ENCODE results near the gene FTCDNL1. TPM values are rescaled to one million over a fixed set of nuclear protein-coding genes. Genes with fewer than 3 reads are reported as not detected.

FTCDNL1 gene
- total RNA-seq, result 1 to 10 TPM; 1.3 to 2.4 TPM

DNA sequence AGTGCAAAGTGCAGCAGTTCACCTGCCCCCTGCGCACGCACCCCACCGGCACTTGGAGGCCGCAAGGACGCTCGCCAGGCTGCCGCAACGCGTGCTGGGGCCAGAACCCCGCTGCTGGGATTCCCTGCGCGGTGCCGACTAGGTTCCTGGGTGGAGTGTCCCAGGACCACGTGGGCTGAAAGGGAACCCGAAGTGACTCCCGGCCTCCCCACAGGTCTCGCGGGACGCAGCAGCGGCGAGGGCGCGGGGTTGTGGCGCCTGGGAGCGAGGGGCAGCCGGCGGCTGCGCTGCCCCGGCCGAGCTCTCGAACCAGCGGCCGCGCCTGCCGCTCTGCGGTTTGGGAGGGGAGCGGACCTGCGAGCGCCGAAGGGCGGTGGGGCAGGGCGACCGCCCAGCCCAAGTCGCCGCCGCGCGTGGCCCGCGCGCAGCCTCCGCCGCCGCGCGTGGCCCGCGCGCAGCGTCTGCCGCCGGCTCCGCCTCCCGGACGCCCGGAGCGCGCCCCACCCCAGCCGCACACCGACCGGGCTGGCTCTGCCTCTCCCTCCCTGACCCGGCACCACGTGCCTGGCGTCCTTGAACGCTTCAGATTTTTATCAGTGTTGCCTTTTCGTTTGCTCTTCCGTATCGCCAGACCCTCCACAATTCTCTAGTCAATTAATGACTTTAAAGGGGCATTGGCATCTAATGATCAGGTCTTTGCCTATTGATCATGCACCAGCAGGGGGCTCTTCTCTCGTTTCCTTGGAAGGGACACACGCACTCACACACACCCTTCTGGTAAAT is at the start of gene FTCDNL1:
TSS of gene FTCDNL1 (minus strand) at position 475 of the 783 bp plus-strand sequence. CDS start 2,230 bp downstream, outside the sequence.
- Mint-ChIP-seq H3K27ac (peak within 1 kb of the TSS; percentile 93), H3K27me3 (no peaks in the 10 kb centered on the region), H3K36me3 (ENCODE audit: low read depth) (no peaks in the 10 kb centered on the region), H3K4me1 (no peaks in the 10 kb centered on the region), H3K4me3 (peak within 1 kb of the TSS; percentile 89), H3K9me3 (no peaks in the 10 kb centered on the region)
- peak; percentile 98 for ATAC-seq (replicated peaks)

DNA sequence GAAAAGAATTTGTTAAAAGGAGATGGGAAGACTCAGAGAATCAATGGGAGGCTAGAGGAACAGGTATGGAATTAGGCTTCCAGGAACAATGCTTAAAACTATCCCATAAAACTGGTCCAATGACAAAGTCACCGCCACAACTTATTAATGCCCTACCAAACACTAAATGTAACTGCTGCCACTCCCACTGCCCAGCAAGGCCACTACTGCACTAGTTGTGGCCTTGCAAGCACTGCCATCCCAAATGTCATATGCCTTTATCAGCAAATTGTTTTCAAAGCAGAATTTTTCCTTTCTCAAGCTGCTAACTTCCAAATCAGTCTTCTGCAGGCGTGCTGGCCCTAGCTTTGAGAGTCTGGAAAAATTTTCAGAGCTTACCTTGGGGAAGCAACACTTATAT is 45.6 kb upstream of the FTCDNL1 start:
- Mint-ChIP-seq H3K27ac (no peak overlapping the region), H3K9me3 (no peaks in the 10 kb centered on the region), H3K4me1 (no peaks in the 10 kb centered on the region), H3K36me3 (ENCODE audit: low read depth) (no peaks in the 10 kb centered on the region), H3K27me3 (peaks cover 3% of the 10 kb centered on the region), H3K4me3 (no peak overlapping the region)
- ATAC-seq (replicated peaks), result no peak

DNA sequence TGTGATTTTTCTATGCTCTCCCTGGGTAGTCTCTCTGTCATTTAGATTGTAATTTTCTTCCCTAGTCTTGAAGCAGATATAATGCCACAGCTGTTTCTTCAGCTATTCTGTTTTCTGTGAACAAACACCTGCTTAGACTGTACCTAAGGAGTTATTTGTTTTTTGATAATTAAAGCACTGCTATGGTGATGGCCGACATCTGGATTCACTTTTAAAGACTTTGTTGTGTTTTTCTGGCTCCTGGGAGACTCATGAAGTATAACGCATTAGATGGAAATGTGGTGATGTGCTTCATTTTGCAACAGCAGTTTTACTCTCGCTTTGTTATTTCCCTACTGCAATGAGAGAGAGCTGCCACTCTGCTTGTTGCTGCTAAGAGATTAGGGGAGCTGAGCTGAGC is 44.4 kb upstream of the FTCDNL1 start:
- H3K4me3 Mint-ChIP-seq, result no peak overlapping the region
- no peaks in the 10 kb centered on the region for H3K36me3 Mint-ChIP-seq (ENCODE audit: low read depth)
- H3K4me1 Mint-ChIP-seq, result no peaks in the 10 kb centered on the region
- no peak for ATAC-seq (replicated peaks)
- H3K27ac Mint-ChIP-seq, result no peak overlapping the region
- no peaks in the 10 kb centered on the region for H3K9me3 Mint-ChIP-seq
- peaks cover 3% of the 10 kb centered on the region for H3K27me3 Mint-ChIP-seq

DNA sequence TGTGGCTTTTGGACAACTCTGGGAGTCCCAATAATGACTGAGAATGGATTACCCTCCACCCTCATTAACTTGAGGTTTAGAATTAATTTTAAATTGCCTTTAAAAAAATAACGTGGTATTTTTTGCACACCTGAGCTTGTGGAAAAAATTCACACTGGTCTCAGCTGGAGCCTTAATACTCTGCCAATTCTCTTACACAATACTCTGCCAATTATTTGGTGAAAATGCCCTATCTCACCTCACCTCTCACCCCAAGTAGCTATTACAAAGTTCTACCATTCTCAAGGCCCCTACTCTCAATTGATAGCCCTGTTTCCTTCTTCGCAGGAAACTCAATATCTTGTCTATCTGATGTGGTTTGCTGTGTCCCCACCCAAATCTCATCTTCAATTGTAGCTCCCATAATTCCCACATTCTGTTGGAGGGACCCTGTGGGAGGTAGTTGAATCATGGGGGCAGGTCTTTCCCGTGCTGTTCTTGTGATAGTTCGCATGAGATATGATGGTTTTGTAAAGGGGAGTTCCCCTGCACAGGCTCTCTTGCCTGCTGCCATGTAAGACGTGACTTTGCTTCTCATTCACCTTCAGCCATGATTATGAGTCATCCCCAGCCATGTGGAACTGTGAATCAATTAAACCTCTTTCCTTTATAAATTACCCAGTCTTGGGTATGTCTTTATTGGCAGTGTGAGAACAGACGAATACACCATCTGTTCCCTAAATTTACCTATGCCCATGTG is 32.7 kb upstream of the FTCDNL1 start:
- ATAC-seq (replicated peaks), result peak; percentile 74
- Mint-ChIP-seq H3K36me3 (ENCODE audit: low read depth) (no peaks in the 10 kb centered on the region), H3K4me1 (peaks cover 8% of the 10 kb centered on the region), H3K27ac (peak overlapping the region; percentile 1), H3K27me3 (peaks cover 22% of the 10 kb centered on the region), H3K9me3 (peaks cover 8% of the 10 kb centered on the region), H3K4me3 (peak overlapping the region; percentile 15)

DNA sequence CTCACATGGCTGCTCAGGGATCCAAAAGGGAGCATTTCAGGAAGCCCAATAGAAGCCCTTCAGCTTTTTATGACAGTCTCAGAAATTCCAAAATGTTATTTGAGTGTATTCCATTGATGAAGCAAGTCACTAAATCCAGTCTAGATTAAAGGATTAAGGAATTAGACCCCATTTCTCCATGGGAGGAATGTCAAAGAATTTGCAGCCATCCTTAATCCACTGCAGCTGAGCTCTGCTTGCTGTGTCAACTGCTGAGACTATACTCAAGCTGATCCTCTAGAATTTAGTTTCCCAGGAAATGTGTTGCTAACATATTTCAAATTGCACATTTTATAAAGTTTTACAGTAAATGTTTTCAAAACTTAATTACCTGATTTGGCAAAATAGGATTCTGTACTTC is 31.7 kb upstream of the FTCDNL1 start:
- Mint-ChIP-seq H3K4me3 (no peak overlapping the region), H3K27me3 (peaks cover 22% of the 10 kb centered on the region), H3K27ac (no peak overlapping the region), H3K4me1 (peaks cover 8% of the 10 kb centered on the region), H3K9me3 (peaks cover 8% of the 10 kb centered on the region), H3K36me3 (ENCODE audit: low read depth) (no peaks in the 10 kb centered on the region)
- ATAC-seq (replicated peaks), result no peak

DNA sequence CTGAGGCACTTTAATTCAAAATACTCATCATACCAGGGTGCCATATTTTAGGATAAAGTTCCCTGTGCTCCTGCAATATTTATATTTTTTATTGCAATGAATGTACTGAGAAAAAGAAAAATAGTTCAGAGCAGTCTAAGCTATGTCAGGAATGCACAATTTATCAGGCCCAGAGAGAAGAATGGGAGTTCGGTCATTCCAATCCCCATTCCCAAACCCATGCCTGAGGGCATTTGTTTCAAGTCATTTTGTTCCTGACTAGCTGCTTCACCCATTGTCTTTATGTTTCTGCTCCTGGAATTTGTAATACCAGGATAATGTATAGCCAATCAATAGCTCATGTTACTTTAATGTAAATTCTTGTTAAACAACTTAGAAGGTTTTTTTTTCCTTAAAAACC is 24.4 kb upstream of the FTCDNL1 start:
- Mint-ChIP-seq H3K4me3 (no peak overlapping the region), H3K9me3 (peaks cover 15% of the 10 kb centered on the region), H3K36me3 (ENCODE audit: low read depth) (no peaks in the 10 kb centered on the region)

DNA sequence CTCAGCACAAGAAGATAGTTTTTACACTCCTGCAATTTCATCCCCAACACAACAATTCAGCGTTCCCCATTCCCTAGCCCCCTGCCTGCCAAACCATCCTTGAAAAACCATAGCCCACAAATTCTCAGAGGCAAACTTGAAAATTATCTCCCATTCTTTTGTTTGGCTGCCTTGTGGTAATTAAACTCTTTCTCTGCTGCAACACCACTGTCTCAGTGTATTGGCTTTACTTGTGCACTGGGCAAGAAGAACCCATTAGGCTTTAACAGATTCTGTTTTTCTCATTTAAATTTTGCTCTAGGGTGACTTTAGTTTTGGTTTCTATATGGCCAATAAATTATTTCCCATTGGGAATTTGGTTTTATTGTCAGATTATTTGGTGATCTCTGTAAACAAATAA is 23.2 kb upstream of the FTCDNL1 start:
- H3K27me3 Mint-ChIP-seq, result peaks cover 20% of the 10 kb centered on the region
- H3K27ac Mint-ChIP-seq, result no peak overlapping the region
- no peaks in the 10 kb centered on the region for H3K36me3 Mint-ChIP-seq (ENCODE audit: low read depth)
- no peaks in the 10 kb centered on the region for H3K4me1 Mint-ChIP-seq
- no peak for ATAC-seq (replicated peaks)
- peaks cover 15% of the 10 kb centered on the region for H3K9me3 Mint-ChIP-seq
- no peak overlapping the region for H3K4me3 Mint-ChIP-seq

More for the DNA sequence above, 24.4 kb upstream of the FTCDNL1 start:
- no peaks in the 10 kb centered on the region for H3K4me1 Mint-ChIP-seq
- no peak for ATAC-seq (replicated peaks)
- H3K27me3 Mint-ChIP-seq, result peaks cover 22% of the 10 kb centered on the region
- H3K27ac Mint-ChIP-seq, result no peak overlapping the region

DNA sequence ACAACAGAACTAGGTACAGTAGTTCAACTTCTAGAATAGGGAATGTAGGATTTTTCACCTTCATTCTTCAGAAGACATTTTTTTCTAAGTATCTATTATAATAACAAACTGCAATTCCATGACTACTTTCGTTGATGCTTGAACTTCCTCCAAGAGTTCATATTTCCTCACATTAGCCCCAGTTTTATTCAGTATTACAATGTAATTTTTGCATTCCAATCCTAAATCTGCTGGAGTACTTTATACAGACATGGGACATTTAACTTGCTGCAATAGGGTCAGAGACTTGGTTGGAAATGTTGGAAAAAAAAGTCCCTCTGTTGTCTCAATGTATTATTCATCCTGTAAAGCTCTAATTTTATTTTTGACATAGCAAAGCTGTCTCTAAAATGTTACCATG is 19.6 kb upstream of the FTCDNL1 start:
- Mint-ChIP-seq H3K4me3 (no peak overlapping the region), H3K4me1 (no peaks in the 10 kb centered on the region), H3K9me3 (peaks cover 15% of the 10 kb centered on the region), H3K36me3 (ENCODE audit: low read depth) (no peaks in the 10 kb centered on the region), H3K27me3 (peaks cover 37% of the 10 kb centered on the region), H3K27ac (no peak overlapping the region)
- ATAC-seq (replicated peaks), result no peak

DNA sequence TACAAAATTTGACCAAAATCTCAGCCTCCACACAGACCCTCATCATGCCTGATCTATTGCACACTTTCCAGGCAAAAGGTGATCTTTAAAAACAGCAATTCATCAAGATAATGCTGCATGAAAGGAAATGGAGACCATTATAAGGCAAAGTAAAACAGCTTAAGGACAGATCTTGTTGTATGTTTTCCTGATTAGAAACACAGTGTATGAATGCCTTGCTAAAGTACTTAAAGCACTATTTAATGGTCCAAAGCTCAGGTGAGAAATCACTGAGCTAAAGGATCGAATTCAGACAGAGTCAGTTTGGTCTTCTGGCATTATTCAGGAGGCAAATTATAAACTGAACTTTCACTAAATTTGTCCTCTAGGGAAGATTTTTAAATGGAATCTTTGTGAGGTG is 18.7 kb upstream of the FTCDNL1 start:
- no peak for ATAC-seq (replicated peaks)
- Mint-ChIP-seq H3K36me3 (ENCODE audit: low read depth) (no peaks in the 10 kb centered on the region), H3K9me3 (peaks cover 9% of the 10 kb centered on the region), H3K4me3 (no peak overlapping the region), H3K27ac (no peak overlapping the region), H3K27me3 (peaks cover 31% of the 10 kb centered on the region), H3K4me1 (no peaks in the 10 kb centered on the region)

DNA sequence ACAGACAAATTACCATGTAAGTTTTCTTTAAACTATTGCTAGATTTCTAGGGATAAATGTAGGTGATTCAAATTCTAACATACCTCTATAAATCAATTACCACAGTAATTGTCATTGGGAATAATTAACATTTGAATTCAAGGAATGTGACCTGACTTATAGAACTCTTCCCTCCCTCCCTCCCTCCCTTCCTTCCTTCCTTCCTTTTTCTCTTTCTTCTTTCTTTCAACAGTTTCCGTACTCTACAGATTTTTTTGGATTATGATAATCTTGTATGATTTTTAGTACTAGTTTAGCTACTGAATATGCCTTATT is 18.2 kb upstream of the FTCDNL1 start:
- Mint-ChIP-seq H3K4me1 (no peaks in the 10 kb centered on the region), H3K4me3 (no peak overlapping the region), H3K36me3 (ENCODE audit: low read depth) (no peaks in the 10 kb centered on the region), H3K27me3 (peaks cover 26% of the 10 kb centered on the region), H3K27ac (no peak overlapping the region), H3K9me3 (peaks cover 4% of the 10 kb centered on the region)
- no peak for ATAC-seq (replicated peaks)

DNA sequence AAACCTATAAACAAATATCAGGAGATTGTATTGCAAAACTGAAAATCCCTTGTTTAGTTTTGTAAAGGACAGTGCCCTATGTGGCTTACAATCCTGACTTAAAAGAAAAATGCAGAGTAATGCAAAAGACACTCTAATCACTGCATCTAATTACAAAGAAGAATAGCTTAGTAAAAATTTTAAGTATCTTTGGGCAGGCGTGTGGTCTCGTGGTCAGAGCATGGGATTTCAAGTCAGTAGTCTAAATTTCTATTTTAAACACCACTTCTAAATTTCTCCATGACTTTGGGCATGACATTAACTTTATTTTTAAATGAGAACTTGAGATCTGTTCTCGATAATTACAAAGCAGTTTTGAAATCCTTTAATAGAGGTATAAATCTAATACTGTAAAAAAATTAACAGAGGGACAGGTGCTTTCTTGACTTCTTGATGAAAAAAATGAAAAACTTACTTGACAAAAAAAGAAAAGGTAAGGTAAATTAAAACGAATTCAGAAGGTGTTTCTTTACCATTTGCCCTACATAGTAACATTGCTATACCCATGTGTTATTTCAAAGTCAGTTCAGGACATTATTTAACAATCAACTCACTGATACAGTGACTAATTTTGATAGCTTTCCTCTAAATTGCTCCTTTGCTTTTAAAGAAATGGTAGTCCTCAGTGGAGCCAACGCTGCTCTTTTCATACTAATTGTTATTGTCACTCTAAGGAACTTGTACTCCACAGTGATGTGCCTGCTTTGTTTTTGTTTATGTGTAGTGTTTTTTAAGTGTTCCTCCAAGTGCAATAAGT is 17.6 kb upstream of the FTCDNL1 start:
- Mint-ChIP-seq H3K4me3 (no peak overlapping the region), H3K27me3 (peaks cover 22% of the 10 kb centered on the region), H3K36me3 (ENCODE audit: low read depth) (no peaks in the 10 kb centered on the region), H3K27ac (no peak overlapping the region), H3K9me3 (no peaks in the 10 kb centered on the region), H3K4me1 (no peaks in the 10 kb centered on the region)
- no peak for ATAC-seq (replicated peaks)

DNA sequence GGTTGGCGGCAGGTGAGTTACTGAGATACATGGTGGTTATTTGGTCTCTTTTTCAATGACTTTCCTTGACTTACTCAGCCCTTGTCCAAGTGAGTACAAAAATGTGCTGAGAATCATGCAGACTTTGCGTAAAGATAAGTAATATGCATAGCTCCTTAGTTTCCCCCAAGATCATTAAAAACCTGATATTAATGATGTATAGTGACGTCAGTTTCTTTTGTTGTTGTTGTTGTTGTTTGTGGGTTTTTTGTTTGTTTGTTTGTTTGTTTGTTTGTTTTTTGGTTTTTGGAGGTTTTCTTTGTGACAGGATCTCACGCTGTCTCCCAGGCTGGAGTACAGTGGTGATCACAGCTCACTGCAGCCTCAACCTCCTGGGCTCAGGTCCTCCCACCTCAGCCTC is 14.9 kb upstream of the FTCDNL1 start:
- H3K4me1 Mint-ChIP-seq, result no peaks in the 10 kb centered on the region
- no peaks in the 10 kb centered on the region for H3K9me3 Mint-ChIP-seq
- ATAC-seq (replicated peaks), result no peak
- H3K27me3 Mint-ChIP-seq, result peaks cover 26% of the 10 kb centered on the region
- H3K27ac Mint-ChIP-seq, result no peak overlapping the region
- no peak overlapping the region for H3K4me3 Mint-ChIP-seq
- H3K36me3 Mint-ChIP-seq (ENCODE audit: low read depth), result no peaks in the 10 kb centered on the region

DNA sequence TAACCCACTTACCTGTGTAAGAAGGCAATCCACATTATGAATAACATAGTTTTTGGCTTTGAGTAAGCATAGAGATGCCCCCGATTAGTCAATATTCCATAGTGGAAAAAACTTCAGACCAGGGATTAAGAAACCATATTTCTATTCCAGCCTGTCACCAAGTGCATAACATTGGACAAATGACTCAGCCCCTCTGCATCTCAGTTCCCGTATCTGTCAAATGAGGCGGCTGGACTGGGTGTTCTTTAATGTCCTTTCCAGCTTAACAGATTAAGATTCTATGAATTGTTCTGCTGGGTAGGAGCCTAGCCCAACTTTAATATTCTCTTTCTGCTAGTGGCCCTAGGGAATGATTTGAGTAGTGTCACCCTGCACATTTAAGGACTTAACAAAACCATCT is 11.8 kb upstream of the FTCDNL1 start:
- H3K27me3 Mint-ChIP-seq, result peaks cover 21% of the 10 kb centered on the region
- ATAC-seq (replicated peaks), result no peak

DNA sequence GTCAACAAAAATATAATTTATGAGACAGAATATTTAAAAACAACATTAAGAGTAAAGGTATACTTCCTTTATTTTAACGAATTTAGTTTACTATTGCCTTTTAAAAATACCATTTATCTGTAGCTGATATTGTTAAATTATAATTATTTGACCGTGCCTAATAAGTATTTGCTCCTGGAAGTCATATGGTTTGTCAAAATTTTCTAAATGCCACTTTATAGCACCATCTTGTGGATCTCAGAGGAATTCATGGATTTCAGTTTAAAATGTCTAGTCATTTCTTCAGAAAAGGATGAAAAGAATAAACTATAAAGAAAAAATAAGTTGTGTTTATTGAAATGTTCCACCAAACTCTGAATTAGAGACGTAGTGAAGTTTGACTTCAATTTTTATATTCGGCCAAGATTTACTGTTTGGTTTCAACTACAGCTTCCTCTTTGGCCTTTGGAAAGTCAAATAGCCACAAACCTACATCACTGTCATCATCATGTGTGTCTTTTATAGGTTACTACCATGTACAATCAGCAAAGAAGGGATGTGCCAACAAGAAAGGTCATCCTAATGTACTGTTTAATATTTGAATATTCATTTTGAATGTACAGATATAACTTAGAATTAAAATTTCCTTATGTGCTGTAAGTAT is 10.3 kb upstream of the FTCDNL1 start:
- H3K36me3 Mint-ChIP-seq (ENCODE audit: low read depth), result no peaks in the 10 kb centered on the region
- ATAC-seq (replicated peaks), result no peak
- H3K4me1 Mint-ChIP-seq, result no peaks in the 10 kb centered on the region
- no peak overlapping the region for H3K27ac Mint-ChIP-seq
- H3K9me3 Mint-ChIP-seq, result no peaks in the 10 kb centered on the region
- peaks cover 12% of the 10 kb centered on the region for H3K27me3 Mint-ChIP-seq
- no peak overlapping the region for H3K4me3 Mint-ChIP-seq

More for the DNA sequence above, 11.8 kb upstream of the FTCDNL1 start:
- Mint-ChIP-seq H3K27ac (no peak overlapping the region), H3K4me3 (no peak overlapping the region), H3K9me3 (no peaks in the 10 kb centered on the region), H3K4me1 (no peaks in the 10 kb centered on the region), H3K36me3 (ENCODE audit: low read depth) (no peaks in the 10 kb centered on the region)
